Uterus (tissue), 4 donors: Measurements from ENCODE around the gene CEP131. TPM values are rescaled to one million over a fixed set of nuclear protein-coding genes. Genes with fewer than 3 reads are reported as not detected.

Experiments used
- DNase-seq, 2 donors: peaks; one replicate each; pipeline ENCODE4 v3.0.0-alpha.2; 2019 to 2020
- H3K27ac ChIP-seq, 2 donors: fragments of 200-600 bp; sonication (generic); 1 replicate in 1 of 2; 2 replicates in 1 of 2; pipeline ENCODE4 v1.5.1; 2016 to 2018
- H3K27me3 ChIP-seq, 2 donors: fragments of 200-600 bp; sonication (generic); one replicate each; pipeline ENCODE4 v1.5.1; 2018 to 2019; ENCODE audit warnings: control low read depth in 1 of 2
- H3K36me3 ChIP-seq, 2 donors: fragments of 200-600 bp; sonication (generic); one replicate each; pipeline ENCODE4 v1.5.1; 2019; ENCODE audit warnings: control low read depth in 1 of 2
- H3K4me1 ChIP-seq, 2 donors: fragments of 200-600 bp; sonication (generic); one replicate each; pipeline ENCODE4 v1.5.1; 2018 to 2019; ENCODE audit warnings: control low read depth in 1 of 2
- H3K4me3 ChIP-seq, 2 donors: fragments of 200-600 bp; sonication (generic); 1 replicate in 1 of 2; 2 replicates in 1 of 2; pipeline ENCODE4 v1.5.1; 2018 to 2019; ENCODE audit warnings: mild to moderate bottlenecking in 1 of 2
- H3K9me3 ChIP-seq, 2 donors: fragments of 200-600 bp; sonication (generic); one replicate each; pipeline ENCODE4 v1.5.1; 2019; ENCODE audit warnings: control low read depth in 1 of 2
- CTCF ChIP-seq, 4 experiments: fragments of 200-600 bp in 2 of 4; fragments of 450-650 bp in 2 of 4; sonication (generic) in 2 of 4; IDR thresholded peaks; one replicate each; pipeline ENCODE4 v1.5.1; 2016 to 2019; ENCODE audit warnings: antibody characterized with exemption in 4 of 4, mild to moderate bottlenecking in 2 of 4, moderate library complexity in 1 of 4
- POLR2A ChIP-seq, 2 donors: fragments of 450-650 bp; IDR thresholded peaks; one replicate each; pipeline ENCODE4 v1.6.1; 2016; ENCODE audit warnings: antibody characterized with exemption in 2 of 2, mild to moderate bottlenecking in 1 of 2, moderate library complexity in 1 of 2
- intact Hi-C: fragments of 100-400 bp; cut with DNase I; formaldehyde crosslinking; loops from one replicate; pipeline ENCODE4 v1.15.1; 2023; ENCODE audit warnings: low total_unique reads
- total RNA-seq, 4 donors: library from RNA; depleted of rRNA in 3 of 4; stranded (reverse); fragments of >200 nt in 3 of 4; gene quantifications; one replicate each; pipeline versions ENCODE4 v1.1.0 to v1.2.4, GENCODE V29; 2014 to 2023
- donor health status: DM: yes; HTN: yes; CAD: no.

Gene CEP131
- total RNA-seq, 4 donors from 2014 or later = 2.9 to 13.3 (median 10.0) TPM

GRCh38 chr17:81251709-81252301, 29.0 kb upstream of the CEP131 start:
- H3K4me1 ChIP-seq = no peaks in the 10 kb centered on the region
- intact Hi-C loops = no loop called here
- DNase-seq = no peak
- no peak overlapping the region for H3K27ac ChIP-seq
- TF ChIP-seq CTCF (IDR thresholded peaks at IDR 0.05) (no peak), POLR2A (IDR thresholded peaks at IDR 0.05) (no peak)
- H3K9me3 ChIP-seq = no peaks in the 10 kb centered on the region
- H3K27me3 ChIP-seq = no peaks in the 10 kb centered on the region
- no peak overlapping the region for H3K4me3 ChIP-seq
- no peaks in the 10 kb centered on the region for H3K36me3 ChIP-seq

- Histone ChIP-seq H3K27ac (no peak overlapping the region), H3K27me3 (no peaks in the 10 kb centered on the region), H3K36me3 (no peaks in the 10 kb centered on the region), H3K4me1 (no peaks in the 10 kb centered on the region), H3K4me3 (no peak overlapping the region), H3K9me3 (no peaks in the 10 kb centered on the region)
- no peak for DNase-seq
- intact Hi-C loops = no loop called here
- TF ChIP-seq CTCF (IDR thresholded peaks at IDR 0.05) (no peak), POLR2A (IDR thresholded peaks at IDR 0.05) (no peak)
Observed at GRCh38 chr17:81251094-81251708, 28.4 kb upstream of the CEP131 start.

GRCh38 chr17:81250286-81251093, 27.7 kb upstream of the CEP131 start:
- no peaks in the 10 kb centered on the region for H3K4me1 ChIP-seq
- H3K36me3 ChIP-seq = no peaks in the 10 kb centered on the region
- no peak overlapping the region for H3K4me3 ChIP-seq
- DNase-seq = no peak
- H3K9me3 ChIP-seq = no peaks in the 10 kb centered on the region
- no peak overlapping the region for H3K27ac ChIP-seq
- H3K27me3 ChIP-seq = no peaks in the 10 kb centered on the region
- intact Hi-C loops = no loop called here
- TF ChIP-seq CTCF (IDR thresholded peaks at IDR 0.05) = no peak
- TF ChIP-seq POLR2A (IDR thresholded peaks at IDR 0.05) = no peak

- no peak for TF ChIP-seq CTCF (IDR thresholded peaks at IDR 0.05)
- TF ChIP-seq POLR2A (IDR thresholded peaks at IDR 0.05) = no peak
- Histone ChIP-seq H3K4me1 (no peaks in the 10 kb centered on the region), H3K4me3 (no peak overlapping the region), H3K36me3 (no peaks in the 10 kb centered on the region), H3K9me3 (no peaks in the 10 kb centered on the region), H3K27ac (no peak overlapping the region), H3K27me3 (no peaks in the 10 kb centered on the region)
- intact Hi-C loops = no loop called here
- no peak for DNase-seq
Observed at GRCh38 chr17:81249223-81250040, 26.7 kb upstream of the CEP131 start.
